ELR (cell line): ENCODE results near the gene UXS1.

ENCODE experiments used
- DNase-seq: peaks from one replicate; pipeline ENCODE4 v3.0.0-alpha.2; 2015; ENCODE audit warnings: low read depth

Gene UXS1

DNA sequence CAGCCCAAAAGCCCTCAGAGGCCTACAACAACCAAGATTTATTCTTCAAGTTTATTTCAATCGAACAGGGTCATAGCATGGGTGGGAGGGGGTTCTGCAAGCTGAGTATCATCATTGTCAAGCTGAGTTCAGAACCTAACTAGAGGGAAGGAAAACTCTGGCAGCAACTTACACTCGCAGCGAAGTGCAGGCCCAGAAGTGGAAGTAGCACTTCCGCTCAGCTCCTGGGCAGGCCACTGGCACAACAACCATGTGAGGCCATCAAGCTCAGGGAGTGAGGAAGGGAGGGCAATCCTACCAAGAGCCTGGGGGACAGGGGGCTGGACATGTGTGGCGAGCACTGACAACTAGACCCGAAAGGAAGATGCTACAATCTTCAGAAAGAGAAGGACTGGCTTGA, 4.8 kb downstream of the UXS1 start:
- DNase-seq, result no peak

GRCh38 chr2:106187273-106187891, 6.7 kb downstream of the UXS1 start:
- DNase-seq, result no peak

GRCh38 chr2:106185475-106186184, 8.5 kb downstream of the UXS1 start:
- DNase-seq, result no peak

DNA sequence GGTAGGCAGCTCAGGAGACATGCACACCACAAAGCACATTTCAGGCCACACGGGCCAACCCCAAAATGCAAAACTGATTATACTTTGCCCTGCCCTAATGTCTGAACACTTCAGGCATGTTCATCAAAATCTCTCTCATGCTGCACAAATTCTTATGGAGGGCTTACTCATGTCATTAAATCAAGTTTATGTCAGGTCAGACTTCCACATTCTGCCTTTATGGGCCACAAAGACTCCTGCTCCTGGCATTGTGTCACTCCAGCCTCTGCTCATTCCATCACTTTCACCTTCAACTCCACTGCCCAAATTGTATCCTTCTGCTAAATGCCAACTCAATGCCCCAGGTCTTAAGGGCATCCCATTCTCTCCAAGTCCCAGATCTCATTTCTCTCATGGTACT, 9.2 kb downstream of the UXS1 start:
- no peak for DNase-seq

GRCh38 chr2:106184394-106184793, 9.7 kb downstream of the UXS1 start:
- no peak for DNase-seq

DNA sequence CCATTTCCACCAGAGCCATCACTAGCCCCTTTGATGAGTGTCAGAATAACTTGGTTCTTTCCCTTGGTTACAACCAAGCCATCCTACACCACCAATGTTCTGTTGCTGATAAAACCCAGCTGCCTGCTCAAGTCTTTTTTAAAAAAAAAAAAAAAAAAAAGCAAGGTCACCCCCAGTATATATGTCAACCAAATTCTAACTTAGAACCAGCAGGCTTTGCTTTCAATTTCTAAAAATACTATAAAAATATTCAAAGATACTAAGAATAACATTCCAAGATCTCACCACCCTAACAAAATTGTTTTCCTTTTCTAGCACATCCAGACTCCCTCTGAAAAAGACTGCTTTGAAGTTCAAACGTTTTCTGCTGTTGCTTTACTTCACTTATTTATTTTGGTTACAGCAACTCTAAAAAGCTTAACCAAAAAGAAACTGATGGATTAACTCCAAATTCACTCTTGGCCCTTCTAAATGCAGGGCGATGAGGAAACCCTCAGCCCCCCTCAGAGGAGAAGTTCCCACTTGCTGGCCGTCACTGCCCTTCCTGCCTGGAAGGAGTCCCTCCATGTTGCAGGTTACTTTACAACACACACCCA, 10.9 kb downstream of the UXS1 start:
- no peak for DNase-seq

GRCh38 chr2:106181064-106181463, 13.0 kb downstream of the UXS1 start:
- no peak for DNase-seq

- DNase-seq, result no peak
Observed at GRCh38 chr2:106180602-106181001, 13.5 kb downstream of the UXS1 start.

DNA sequence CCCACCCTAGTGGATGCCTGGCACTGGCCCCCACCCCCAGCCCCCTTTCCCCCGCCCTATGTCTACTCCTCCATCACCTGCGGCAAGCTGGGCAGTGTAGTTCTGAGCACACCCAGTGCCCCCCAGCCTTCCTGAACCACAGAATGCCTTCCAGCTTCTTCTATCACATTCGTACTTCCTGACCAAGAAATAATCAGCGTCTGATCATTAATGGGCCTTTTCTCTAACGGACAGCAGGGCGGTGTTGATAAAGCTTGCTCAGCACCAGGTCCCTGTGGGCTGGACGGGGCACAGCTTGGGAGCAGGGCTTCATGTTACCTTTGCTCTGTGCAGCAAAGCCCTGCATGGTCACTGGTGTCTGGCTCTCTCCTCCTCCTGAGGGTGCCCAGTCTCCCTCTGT, 15.4 kb downstream of the UXS1 start:
- no peak for DNase-seq

- no peak for DNase-seq
Observed at GRCh38 chr2:106177581-106177980, 16.5 kb downstream of the UXS1 start.

- DNase-seq, result no peak
Observed at GRCh38 chr2:106176446-106177099, 17.5 kb downstream of the UXS1 start.

- DNase-seq, result no peak
Observed at GRCh38 chr2:106175086-106175850, 18.8 kb downstream of the UXS1 start.

DNA sequence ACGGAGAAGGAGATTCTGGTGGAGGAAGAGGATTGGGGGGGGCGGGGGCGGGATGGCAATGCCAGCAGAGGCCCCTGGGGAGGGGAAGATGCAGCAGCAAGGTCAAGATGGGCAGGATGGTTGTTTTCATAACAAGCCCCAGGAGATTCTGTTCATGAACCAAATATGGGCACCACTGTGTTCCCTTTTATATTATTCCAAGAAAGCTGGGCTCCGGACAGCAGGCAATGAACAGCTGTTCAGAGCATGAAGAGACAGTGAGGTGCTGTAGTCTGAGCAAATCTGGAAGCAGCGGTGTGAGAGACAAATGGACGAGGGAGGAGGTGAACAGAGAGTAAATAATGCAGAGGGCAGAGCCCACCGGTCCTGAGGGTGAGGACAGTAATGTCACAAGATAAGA, 20.0 kb downstream of the UXS1 start:
- DNase-seq, result no peak

DNA sequence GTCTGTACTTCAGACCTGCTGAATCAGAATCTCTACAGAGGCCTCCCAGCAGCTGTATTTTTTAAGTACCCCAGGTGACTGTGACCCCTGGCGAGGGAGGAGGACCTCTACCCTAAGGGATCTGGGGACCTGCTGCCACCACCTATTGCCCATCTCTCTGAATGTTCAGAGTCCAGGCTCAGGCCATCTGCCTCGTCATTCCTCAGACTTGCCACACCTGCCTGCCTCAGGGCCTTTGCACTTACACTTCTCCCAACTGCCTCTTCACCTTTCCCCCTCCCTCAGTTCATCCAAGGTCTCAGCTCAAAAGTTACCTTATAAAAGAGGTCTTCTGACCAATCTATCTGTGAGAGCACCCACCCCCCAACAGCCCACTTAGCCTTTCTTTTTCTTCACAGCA, 21.5 kb downstream of the UXS1 start:
- no peak for DNase-seq

DNA sequence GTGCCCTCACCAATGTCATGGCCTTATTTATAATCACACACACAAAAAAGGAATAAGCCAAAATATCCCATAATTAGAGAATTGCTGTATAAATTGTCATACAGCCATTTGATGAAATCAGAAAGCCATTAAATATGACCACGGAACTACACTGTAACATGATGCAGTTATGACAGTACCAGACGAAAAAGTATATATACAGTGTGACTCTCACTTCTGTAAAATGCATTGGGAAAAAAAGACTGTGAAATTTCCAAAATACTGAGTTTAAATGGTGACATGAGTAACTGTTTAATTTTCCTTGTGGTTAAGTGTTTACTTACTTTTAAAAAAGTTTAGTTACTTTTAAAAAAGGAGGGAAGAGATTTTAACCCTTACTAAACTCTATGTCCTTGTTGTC, 25.4 kb downstream of the UXS1 start:
- no peak for DNase-seq

DNA sequence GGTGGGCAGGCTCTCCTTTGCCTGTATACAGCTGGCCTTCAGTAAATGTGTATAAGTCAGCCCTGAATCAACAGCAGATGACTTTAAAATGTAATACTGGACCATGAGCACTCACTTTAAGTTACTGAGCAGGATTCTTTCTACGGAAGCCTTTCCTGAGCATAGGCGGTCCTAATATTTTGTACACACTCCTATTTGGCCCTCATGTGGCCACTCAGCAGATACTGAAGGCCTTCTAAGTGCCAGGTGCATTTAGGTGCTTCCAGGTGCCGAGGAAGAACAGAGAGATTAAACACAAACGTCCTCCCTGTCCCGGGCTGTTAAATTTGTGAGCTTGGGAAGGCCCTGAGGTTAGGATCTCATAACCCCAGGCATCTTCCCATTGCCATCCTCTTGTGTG, 27.0 kb downstream of the UXS1 start:
- DNase-seq, result no peak

DNA sequence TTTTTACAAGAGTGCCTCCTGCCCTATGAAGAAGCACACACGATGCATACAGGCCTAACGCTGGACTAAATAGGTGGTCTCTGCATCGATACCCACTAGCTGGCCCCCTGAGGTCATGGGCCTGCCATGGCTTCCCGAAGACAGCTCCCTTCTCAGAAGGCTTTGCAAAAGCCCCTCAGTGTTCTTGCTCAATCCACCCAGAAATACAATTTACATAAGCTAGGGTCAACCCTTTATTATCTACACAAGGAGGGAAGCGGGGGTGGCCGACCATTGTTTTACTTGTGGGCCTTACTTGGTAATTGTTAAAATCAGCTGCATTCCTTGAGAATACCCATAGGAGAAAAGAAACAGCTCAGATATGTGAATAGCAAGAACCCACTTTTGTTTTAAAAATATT, 28.5 kb downstream of the UXS1 start:
- no peak for DNase-seq

DNA sequence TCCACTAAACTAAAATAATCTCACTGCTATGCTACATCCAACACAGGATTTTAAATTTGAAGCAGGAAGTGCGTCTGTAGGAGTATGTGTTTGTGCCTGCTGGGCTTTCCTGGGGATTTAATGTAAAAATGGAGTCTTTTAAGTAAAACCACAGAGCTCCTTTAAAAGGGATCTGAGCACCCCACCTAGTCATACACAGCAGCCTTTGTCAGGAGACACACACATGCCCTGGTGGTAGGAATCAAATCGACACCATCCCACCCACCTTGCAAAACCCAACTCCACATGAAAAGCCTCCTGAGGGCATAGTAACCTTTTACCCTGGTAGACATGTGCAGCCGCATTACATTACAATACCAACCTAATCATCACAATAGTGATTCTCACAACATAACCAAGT, 29.1 kb downstream of the UXS1 start:
- no peak for DNase-seq

GRCh38 chr2:106163948-106164545, 30.1 kb downstream of the UXS1 start:
- DNase-seq, result peak; percentile 5

DNA sequence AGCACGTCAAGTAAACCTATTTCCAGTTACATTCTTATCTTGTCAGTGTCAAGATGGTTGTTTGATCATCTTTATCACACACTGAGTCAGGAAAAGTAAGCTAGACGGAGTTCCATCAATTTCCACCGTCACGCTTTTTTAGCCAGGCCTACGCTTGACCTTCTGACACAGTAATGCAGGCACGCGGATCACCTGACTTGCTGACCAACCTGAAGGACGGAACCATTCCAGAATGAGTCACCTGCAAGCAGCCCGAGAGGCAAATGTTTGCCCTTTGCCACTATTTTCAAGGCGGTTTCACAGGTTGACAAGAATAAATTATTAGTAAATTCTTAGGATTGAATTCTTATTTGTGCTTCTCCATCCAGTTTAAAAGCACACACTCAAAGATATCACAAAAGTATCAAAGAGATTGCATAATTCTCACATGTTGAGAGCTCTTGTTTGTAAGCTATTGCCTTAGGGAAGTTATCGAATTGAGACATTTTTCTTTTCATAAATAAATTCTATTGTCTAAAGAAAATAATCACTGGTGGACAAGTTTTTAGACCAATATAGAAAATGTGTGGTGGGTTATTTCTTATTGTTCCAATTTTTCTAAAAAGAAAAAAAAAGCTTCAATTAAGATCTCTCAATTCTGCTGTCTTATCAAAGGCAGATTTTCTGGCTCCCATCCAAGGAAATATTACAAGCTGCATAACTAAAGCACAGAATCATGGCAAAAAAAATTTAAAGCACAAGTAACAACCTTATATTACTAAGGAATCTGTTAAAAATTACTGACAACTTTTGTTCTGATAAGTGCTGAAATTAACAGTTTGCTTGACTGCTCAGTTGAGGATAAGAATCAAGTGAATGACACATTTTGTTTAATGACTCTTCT, 31.9 kb downstream of the UXS1 start:
- peak; percentile 2 for DNase-seq

- DNase-seq, result no peak
Observed at GRCh38 chr2:106161341-106161740, 32.8 kb downstream of the UXS1 start.
